GM21381 (cell line): ENCODE data around the gene ZNF629.

Experiments used
- ATAC-seq: cut with Tn5 transposase; IDR thresholded peaks from one replicate; pipeline ENCODE4 v1.9.1; 2021; ENCODE audit warnings: mild to moderate bottlenecking, moderate library complexity; ENCODE audit not compliant: unreplicated experiment

ZNF629 gene

DNA sequence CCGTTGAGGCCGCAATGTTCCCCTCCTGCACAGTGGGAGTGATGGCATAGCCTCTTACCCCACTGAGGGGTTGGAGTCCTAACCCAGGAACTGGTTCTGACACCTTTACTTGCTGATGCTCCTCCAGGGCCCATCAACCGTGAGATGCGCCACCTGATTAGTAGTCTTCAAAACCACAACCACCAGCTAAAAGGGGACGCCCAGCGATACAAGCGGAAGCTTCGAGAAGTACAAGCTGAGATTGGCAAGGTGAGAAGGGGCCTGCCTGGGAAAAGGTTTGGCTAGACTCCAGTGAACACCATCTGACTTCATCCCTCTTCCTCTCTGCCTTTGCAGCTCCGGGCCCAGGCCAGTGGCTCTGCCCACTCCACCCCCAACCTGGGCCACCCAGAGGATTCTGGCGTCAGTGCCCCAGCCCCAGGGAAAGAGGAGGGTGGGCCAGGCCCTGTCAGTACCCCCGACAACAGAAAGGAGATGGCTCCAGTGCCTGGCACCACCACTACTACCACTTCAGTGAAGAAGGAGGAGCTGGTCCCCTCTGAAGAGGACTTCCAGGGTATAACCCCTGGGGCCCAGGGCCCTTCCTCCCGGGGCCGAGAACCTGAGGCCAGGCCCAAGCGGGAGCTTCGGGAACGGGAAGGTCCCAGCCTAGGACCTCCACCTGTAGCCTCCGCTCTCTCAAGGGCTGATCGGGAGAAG is 19.1 kb downstream of the ZNF629 start:
- ATAC-seq = no peak

DNA sequence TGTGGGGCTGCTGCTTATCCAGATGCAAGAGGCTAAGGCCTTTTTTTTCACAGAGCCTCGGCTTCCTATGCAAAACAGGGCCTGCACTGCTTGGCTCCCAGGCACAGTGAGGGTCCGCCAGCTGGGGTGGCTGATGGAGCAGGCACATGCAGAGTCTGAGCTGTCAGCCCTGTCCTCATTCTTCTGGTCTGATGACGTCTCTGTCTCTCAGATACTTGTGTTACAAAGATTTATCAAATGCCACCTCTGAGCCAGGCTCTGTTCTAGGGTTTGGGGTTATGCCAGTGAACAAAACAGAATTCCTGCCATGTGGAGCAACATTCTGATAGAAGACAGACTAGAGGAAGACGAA is 20.1 kb downstream of the ZNF629 start:
- no peak for ATAC-seq

DNA sequence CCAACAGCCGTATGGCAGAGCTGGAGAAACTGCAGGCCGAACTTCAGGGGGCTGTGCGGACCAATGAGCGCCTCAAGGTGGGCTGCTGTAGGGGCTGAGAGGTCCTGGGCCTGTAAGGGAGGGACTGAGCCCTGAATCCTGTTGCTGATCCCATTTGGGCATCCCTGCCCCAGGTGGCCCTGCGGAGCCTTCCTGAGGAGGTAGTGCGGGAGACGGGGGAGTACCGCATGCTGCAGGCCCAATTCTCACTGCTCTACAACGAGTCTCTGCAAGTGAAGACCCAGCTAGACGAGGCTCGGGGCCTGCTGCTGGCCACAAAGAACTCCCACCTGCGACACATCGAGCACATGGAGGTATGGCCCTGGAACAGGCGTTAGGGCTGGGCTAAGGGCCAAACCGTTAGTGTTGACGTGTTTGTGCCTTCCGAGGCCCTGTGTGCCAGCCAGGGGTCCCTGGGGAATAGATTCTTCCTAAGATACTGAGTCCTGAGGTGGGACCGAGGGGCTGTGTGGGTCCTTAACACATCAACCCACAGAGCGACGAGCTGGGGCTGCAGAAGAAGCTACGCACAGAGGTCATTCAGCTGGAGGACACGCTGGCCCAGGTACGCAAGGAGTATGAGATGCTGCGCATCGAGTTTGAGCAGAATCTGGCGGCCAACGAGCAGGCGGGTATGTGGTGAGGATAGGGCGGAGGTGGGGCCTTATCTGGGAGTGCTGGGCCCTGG is 20.6 kb downstream of the ZNF629 start:
- ATAC-seq = no peak

DNA sequence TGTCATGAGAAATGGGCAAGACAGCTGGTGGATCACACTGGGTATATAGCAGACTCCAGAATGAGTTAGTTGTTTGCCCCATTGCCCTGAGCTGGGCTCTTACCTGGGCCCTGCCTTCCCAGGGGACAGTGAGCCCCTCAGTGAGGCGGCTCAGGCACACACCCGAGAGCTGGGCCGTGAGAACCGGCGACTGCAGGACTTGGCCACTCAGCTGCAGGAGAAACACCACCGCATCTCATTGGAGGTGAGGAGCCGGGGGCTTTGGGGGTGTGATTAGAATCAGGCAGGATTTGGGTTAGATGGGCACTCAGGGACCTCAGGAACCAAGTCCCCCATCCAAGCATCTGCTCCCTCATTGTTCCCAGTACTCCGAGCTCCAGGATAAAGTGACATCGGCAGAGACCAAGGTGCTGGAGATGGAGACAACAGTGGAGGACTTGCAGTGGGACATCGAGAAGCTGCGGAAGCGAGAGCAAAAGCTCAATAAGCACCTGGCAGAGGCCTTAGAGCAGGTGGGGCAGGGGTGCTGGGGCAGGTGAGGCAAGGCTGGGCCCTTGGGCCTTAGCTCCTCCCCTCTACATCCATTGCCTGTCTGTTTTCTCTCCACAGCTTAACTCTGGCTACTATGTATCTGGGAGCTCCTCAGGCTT is 22.1 kb downstream of the ZNF629 start:
- no peak for ATAC-seq

DNA sequence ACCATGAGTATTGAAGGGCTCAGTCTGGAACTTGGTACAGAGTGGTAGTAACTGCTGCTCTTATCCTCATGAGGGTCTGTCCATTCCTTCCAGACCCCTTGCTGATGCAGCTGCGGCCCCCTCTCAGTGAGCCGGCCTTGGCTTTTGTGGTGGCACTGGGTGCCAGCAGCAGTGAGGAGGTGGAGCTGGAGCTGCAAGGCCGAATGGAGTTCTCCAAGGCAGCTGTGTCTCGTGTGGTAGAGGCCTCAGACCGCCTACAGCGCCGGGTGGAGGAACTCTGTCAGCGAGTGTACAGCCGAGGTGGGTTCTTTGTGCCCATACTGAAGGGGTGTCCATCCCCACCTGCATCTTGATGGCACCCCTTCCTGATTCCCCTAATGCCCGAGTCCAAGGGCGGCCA is 22.9 kb downstream of the ZNF629 start:
- no peak for ATAC-seq

DNA sequence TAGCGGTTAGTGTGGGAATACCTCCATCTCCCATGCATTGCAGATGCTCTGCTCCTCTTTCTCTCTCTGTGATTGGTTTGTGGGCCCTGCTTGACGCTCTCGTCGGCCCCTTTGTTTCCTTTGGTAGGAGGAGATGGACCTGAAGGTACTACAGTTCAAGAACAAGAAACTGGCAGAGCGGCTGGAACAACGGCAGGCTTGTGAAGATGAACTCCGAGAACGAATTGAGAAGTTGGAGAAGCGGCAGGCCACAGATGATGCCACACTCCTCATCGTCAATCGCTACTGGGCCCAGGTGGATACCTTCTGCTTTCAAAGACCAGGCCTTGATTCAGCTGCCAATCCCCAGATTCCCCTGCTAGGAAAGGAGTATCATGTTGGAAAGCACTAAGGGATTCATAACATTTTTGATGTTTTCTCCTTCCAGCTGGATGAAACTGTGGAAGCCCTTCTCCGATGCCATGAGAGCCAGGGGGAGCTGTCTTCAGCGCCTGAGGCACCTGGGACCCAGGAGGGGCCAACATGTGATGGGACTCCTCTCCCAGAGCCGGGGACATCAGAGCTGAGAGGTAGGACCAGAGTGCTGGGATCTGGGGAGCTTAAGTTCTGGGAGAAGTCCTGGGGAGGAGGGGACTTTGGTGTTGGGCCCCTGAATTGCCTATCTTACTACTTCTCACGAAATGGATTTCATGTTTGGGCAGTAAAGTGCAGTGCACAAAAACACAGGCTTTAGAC is 23.8 kb downstream of the ZNF629 start:
- no peak for ATAC-seq

DNA sequence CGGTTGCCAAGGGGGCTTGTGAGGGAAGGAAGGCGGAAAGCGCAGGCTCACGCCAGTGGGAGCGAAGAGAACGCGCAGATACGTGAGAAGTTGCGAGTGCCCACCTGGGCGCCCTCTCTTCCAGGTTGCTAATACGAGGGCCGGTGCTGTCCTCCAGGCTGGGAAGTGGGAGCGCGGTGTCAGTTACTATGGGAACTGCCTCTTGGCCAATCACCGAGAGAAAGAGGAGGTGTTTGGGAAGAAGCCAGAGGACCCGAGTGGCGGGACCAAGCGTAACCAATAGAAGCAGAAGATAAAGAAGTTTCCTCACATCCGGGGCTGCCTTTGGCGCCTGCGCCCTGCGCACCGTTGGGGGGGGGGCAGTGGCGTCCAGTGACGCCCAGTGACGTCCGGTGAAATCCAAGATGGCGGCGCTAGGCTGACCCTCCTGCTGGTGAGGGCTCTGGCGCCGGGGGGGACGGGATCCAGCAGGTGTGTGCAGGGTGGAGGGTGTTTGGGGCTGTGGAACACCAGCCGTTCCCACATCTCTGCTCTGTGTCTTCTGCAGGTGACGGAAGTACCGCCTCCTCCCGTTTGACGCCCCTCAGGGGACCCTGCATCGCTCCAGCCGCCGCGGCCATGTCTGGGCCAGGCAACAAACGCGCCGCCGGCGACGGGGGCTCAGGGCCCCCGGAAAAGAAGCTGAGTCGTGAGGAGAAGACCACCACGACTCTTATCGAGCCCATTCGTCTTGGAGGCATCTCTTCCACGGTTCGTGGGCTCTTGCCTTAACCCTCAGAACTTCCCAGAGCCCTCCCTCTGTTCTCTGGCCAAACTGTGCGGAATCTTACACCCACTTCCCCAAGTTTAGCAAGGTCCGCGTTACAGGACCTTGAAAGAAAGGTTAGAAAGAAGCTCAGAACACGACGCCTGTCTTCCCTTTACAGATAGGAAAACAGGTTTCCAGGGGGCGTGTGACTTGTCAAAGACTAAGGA is 24.8 kb downstream of the ZNF629 start, which contains the start of the genes CFAP119 and RNF40:
Gene CFAP119, minus strand, starts transcription at position 135 of the 975 bp plus-strand sequence. CDS start 314 bp downstream, outside the sequence.
Gene RNF40, plus strand, starts transcription at position 395 of the 975 bp plus-strand sequence. Its CDS starts 224 bp downstream, at position 619.
- peak; percentile 87 for ATAC-seq

DNA sequence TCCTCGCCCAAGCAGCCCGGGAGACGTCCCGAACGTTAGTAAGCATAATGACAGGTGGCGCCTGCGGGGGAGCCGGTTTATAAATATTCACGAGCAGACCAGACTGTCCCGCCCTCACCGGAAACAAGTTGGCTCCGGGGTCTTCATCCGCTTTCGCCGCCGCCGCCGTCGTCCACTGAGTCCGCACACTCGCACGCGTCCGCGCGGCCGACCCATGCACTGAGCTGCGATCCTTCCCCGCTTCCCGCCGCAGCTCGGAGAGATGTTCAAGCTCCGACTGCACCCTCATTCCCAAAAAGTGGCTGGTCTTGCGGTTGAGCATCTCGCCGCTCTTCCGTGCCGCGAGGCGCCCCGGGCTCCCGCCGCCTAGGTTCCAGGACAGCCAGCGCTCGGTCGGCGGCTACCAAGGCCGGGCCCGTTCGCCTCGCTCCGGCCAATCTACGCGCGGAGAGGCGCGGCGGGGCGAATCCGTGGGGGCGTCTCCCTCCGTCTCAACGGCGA is 25.5 kb downstream of the ZNF629 start:
- ATAC-seq = peak; percentile 18

DNA sequence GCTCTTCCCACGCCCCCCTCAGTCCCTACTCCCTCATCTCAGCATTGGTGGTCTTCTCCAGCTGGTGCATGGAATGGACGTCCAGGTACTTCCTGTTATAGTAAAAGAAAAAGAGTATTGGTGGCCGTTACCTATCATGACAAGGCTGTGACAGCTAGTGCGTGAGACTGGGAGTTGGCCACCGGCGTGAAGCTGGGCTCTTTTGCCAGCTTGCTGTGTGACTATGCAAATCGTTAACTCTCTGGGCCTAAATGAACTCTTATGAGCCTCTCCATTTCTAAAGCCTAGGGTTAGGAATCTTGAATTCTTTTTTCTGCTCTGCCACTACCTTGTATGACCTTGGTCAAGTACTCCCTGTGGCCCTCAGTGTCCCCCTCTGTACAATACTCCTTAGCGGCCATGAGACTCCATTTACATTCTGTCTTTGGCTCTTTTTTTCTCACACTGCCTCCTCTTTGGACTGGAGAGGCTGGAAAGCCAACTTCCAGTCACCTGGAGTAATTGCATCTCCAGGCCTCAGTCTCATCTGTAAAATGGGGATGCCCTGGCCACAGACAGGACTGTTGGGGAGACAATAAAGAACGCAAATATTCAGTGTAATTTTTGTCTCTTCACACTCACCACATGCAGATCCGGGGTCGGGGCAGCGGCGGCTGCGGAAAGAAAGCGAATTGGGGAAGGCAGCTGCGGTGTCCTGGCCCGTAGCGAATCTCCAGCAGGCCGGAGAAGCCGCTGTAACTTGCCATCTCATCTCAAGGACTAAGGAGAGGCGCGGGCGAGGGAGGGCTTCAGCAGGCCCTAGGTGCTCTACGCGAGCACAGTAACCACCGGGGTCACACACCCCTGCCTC is 26.2 kb downstream of the ZNF629 start:
- ATAC-seq = no peak

DNA sequence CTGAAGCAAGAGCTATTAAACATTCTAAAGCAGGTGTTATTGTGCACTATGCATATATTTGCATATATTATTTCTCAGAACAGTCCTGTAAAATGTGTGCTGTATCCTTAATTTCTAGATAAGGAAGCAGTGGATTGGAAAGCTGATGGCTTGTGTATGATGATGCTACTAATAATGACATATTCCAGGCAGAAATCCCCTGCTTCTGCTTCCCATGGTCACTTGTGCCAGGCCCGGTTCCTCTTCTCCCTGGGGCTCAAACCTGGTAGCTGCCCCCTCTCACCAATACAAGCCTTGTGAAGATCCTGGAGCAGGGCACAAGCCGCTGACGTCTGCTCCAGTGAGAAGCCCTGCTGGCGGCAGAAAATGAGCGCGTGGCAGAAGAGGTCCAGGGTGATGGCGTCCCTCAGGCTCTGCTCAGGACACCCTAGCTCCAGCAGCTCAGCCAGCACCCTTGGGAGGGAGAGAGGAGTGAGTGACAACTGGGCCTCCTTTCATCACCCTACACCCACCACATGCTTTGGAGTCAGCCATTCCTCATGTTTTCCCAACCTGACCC is 26.9 kb downstream of the ZNF629 start:
- no peak for ATAC-seq

DNA sequence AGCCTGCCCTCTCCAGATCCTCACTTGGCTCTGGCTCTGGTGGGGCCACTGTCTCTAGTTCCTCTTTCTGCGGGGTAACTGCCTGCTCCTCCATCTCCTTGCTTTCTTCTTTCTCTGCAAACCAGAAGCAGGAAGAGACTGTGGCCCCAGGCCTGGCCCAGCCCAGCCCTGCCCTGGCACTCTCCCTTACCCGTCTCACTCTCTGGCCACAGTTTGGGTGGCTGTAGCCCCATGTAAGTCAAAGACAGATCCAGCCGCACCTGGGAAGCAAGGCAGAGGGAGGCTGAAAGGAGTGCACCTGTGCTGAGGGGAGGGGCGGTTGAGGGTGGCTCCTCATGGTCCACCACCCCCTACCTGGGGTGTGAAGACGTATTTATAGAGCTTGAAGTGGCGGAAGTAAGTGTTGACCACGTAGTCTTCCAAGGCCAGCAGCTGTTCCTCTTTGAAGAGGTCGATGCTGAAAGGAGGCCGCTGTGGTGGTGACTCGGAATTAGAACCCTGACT is 28.0 kb downstream of the ZNF629 start:
- ATAC-seq = no peak

DNA sequence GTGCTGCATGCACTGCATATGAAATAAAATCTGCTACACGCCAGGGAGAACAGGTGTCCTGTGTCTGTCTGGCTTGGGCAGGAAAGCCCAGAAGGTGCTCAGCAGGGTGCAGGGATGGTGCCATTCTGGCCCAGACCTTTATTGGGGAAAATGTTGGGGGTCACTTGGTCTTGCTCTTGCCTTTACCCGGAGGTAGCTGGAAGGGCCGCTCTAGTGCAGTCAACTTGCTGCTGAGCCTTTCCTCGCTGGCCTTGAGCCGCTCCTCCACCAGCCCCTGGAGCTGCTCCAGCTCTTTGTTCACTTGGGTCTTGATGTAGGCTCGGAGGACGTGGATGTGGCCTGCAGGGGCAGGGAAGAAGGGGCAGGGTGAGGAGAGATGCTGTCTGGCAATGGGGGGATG is 29.7 kb downstream of the ZNF629 start:
- no peak for ATAC-seq

DNA sequence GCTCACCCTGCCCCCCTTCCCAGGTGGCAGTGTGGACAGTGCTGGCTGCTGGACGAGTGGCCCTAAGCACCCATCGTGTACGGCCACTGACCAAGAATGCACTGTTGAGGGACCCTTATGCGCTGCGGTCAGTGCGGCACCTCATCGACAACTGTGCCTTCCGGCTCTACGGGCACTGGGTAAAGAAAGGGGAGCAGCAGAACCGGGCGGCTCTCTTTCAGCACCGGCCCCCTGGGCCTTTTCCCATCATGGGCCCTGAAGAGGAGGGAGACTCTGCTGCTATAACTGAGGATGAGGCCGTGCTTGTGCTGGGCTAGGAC is 30.3 kb downstream of the ZNF629 start:
- ATAC-seq = no peak

DNA sequence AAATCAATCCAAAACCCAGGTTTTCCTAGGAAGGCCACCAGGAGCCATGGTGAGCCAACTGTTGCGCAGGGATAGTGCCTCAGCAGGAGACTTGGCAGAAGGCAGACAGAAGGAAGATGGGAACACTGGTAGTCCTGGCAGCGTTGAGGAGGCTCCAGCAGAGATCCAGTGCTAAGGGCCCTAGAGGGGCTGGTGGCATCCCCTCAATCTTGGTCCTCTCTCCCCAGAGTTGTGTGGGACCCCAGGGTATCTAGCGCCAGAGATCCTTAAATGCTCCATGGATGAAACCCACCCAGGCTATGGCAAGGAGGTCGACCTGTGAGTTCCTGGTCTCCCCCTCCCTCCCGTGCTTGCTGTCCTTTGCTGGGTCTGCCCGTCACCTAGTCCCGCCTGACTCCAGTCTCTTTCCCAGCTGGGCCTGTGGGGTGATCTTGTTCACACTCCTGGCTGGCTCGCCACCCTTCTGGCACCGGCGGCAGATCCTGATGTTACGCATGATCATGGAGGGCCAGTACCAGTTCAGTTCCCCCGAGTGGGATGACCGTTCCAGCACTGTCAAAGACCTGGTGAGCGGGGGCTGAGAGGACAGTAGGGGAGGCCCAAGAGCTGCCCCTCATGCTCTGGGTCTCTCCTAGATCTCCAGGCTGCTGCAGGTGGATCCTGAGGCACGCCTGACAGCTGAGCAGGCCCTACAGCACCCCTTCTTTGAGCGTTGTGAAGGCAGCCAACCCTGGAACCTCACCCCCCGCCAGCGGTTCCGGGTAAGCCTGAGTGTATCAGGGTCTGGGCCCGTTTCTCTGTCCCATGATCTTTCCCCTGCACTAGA is 30.8 kb downstream of the ZNF629 start:
- no peak for ATAC-seq

DNA sequence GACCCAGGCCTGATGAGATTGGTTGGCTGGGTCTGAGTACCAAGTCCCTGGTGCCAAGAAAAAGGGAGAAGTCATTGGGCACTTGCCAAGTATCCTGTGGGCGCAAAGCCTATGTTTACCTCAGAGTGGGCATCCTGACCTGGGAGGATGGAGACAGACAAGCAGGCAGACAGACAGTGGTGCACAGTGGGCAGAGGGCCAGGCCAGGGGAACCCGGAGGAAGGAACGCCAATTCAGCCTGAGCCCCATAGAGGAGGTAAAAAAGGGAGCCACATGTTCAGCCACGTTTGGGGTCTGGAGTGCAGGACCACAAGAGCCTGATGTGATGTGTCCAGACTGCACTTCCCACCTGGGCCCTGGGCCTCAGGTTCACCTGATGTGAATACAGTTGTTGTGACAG is 33.4 kb downstream of the ZNF629 start:
- no peak for ATAC-seq

DNA sequence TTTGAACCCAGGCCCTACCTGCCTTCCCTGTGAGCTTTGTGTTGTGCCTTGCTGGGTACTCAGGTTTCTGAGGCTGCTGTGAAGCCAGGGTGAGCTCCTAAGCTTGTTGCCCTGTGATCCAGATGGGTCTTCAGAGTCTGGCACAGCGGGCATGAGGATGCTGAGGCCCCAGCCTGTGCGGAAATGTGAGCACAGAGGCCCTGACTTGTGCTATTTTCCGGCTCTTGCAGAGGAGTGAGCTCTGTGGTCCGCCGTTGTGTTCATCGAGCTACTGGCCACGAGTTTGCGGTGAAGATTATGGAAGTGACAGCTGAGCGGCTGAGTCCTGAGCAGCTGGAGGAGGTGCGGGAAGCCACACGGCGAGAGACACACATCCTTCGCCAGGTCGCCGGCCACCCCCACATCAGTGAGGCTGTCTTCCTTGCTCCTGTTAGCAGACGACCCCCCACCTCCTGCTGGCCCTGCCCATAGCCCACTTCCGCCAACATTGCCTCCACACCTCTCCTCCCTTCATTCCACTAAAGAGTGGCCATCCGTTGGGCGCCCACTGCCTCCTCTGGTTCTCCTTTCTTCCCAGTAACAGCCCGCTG is 36.0 kb downstream of the ZNF629 start:
- no peak for ATAC-seq

DNA sequence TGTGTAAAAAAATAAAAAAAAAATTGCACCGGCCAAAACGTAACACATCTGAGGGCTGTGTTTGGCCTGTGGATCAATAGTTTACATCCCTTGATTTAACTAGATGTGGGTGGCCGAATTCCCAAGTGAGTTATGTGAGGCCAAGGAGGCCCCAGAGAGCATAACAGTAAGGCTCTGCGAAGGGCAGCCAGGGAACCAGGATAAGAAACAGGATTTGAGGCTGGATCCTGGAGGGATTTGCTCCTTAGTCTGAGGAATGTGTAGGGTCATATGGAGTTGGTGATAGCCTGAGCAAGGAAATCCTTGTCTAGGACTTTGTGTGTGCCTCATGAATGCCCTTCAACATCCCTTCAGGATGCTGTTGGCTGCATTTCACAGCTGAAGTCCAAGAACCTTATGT is 36.8 kb downstream of the ZNF629 start:
- ATAC-seq = no peak
